Middle frontal gyrus (tissue), 1 donor: ENCODE results near the gene PTPRD.

Experiments
- DNase-seq: peaks from one replicate; pipeline ENCODE4 v3.0.0-alpha.2; 2015; ENCODE audit warnings: low spot score; ENCODE audit errors: extremely low spot score

Gene PTPRD

GRCh38 chr9:8614926-8615440, 1997.8 kb downstream of the PTPRD start:
- DNase-seq, result no peak

DNA sequence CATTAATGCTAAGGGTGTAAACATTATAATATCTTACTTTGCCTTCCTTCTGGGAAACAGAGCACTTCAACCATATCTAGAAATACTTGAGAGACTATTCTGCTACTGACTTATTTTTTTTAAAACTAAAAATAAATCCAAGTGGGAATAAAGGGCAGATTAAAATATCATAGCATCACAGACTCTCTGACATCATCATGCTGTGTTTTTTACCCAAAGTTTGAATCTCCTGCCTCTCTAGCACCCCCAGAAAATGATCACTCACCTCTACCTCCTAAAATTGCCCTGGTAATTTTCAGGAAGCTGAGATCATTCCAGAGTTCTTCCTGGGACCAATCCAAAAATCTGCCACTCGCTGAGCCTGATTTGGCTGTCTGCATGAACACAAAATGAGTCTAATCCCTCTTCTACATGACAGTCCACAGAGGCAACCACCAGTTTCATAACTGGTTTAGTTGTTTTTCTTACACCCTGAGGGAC, 1999.4 kb downstream of the PTPRD start:
- no peak for DNase-seq

- DNase-seq, result no peak
Measured at GRCh38 chr9:8611153-8611552, 2001.6 kb downstream of the PTPRD start.

GRCh38 chr9:8610256-8610655, 2002.5 kb downstream of the PTPRD start:
- DNase-seq, result no peak

DNA sequence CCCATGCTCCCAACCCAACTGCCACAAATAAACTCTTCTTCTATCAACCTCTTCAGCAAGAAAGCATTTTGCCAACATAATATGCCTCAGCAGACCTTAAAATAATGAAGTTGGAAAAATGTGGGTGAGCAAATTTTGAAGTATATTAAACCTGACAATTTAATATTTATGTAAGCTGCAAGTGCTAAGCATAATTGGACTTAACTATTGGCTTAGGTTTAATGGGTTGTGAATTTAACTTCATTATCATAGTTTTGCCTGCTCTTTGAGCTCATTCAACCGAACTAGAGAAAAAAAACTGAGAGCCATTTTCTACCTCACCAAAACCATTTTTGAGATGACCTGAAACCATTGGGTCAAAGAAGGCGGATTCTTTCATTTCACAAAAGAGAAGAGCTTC, 2007.7 kb downstream of the PTPRD start:
- DNase-seq, result no peak

GRCh38 chr9:8604201-8604600, 2008.6 kb downstream of the PTPRD start:
- DNase-seq, result no peak

- no peak for DNase-seq
Measured at GRCh38 chr9:8600914-8601680, 2011.7 kb downstream of the PTPRD start.

GRCh38 chr9:8599937-8600336, 2012.9 kb downstream of the PTPRD start:
- no peak for DNase-seq

DNA sequence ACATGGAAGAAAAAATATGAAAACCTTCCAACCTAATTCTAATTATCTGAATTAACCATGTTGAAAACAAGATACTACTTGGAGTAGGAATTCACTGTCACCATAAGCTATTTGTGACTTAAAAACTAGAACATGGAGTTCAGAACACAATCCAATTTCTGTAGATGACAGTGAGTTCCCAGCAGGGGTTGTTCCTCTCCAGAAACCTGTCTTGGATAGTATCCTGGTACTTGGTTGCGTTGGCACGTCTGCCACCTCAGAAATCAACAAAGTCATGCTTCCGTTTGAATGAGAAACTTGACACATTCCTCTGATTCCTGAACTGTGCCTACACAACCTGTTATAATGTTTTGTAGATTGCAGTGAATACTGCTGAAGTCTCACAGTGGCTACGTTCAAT, 2023.3 kb downstream of the PTPRD start:
- no peak for DNase-seq

- DNase-seq, result no peak
Measured at GRCh38 chr9:8585036-8585435, 2027.8 kb downstream of the PTPRD start.

- DNase-seq, result no peak
Measured at GRCh38 chr9:8579661-8580060, 2033.1 kb downstream of the PTPRD start.

DNA sequence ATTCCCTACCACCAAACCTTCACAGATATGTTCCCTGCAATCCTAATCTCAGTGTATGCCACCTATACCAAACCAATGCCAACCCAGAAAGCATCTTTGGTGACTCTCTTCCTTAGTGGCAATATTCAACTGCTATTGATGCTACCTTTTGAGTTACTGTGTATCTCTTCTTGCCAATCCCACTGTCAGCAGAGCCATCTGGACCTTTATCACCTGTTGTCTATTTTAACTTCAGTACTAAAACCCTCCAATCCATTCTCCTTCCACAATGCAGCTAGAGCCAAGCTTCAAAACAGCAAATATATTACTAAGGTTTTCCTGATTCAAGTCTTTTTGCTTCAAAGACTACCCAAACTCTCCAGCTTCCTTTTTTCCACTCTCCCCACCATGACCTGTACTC, 2036.1 kb downstream of the PTPRD start:
- DNase-seq, result no peak

DNA sequence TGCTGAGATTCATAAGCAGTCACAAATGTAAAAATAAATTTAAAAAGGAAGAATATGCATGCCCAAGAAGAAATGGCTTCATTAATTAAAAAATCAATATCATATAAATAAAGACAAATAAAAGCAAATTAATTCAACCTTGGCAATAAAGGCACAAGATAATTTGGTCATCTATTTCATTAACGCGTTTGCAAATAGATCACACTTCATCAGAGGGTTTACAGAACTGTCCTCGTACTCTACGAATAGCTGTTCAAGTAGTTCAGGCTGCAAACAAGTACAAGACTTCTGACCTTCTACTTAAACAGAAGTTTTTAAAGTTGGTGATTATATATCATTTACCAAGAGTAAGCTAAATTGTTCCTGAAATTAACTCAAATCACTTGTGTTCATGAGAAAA, 2038.0 kb downstream of the PTPRD start:
- no peak for DNase-seq

GRCh38 chr9:8572209-8572608, 2040.6 kb downstream of the PTPRD start:
- DNase-seq, result no peak

GRCh38 chr9:8571643-8572042, 2041.2 kb downstream of the PTPRD start:
- no peak for DNase-seq

GRCh38 chr9:8570776-8571175, 2042.0 kb downstream of the PTPRD start:
- no peak for DNase-seq

GRCh38 chr9:8569823-8570222, 2043.0 kb downstream of the PTPRD start:
- DNase-seq, result no peak

- no peak for DNase-seq
Measured at GRCh38 chr9:8567963-8568579, 2044.7 kb downstream of the PTPRD start.

DNA sequence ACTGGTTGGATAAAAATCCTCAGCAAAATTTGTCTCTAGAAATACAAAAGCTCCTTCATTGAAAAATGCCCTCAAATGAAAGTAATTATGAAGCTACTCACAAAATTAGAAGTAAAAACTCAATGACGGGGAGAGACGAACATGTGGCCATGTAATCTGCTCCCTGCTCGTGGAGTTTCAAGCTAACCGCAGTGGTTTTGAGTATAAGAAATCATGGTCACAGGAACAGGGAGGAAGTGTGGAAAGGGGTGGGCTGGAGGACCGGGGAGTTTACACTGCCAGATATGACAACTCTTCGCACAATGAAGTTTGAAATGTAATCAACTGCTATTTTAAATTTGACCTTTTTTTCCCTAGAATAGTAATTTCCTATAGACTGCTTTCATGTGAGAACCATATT, 2047.8 kb downstream of the PTPRD start:
- DNase-seq, result no peak

DNA sequence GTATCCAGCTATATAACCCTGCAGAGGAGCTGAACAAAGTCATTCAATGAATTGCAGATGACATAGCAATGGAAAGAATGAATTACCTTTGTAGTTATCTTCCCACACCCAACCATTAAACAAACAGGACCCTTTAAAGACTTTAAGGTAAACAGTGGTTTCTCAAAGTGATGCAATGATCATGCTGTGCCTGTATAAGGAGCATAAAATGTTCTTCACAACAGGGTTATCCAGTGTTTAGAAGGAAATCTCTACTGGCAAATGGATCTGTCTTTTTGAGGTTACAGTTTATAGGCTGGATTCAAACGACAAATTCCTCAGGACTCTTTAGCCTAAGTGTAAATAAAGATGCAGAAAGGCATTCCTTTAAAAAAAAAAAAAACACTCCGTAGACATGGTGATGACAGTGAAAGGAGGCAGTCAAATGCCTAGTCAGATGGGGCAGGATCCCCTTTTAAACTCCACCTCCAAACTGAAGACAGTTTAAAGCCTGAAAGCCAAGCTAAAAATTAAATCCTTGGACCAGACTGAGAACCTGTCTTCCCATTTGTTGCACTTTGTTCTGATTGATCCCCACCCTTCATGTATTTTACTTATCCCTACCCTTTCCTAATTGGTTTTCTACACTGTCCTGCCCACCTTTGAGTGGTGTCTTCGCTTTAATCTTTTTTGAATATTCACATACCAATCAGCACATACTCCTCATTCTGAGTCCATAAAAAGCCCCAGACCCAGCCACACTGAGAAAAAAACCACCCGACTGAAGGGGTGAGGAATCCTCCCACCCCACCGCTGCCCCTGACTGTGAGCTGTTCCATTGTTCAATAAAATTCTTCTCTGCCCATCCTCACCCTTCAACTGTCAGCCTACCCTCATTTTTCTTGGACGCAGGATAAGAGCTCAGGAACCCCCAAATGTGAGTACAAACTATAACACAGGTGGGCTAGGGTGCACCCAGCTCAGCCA, 2052.0 kb downstream of the PTPRD start:
- DNase-seq, result no peak

GRCh38 chr9:8558176-8558575, 2054.6 kb downstream of the PTPRD start:
- DNase-seq, result no peak
